ENCODE results near the gene LGR4. TPM values are rescaled to one million over a fixed set of nuclear protein-coding genes. Genes with fewer than 3 reads are reported as not detected.

Gene LGR4
- total and polyA plus RNA-seq, 2 of the 13 experiments (the other 11 are each of a cell fraction or from before 2014, with no cell fraction given), result 42.1 to 68.7 TPM

- TF ChIP-seq SRSF9 (IDR thresholded peaks at IDR 0.05; ENCODE audit: borderline replicate concordance, insufficient read depth, low read depth, low read length, poor library complexity, severe bottlenecking) (no peak), ZNF121 (CRISPR knock-in tag; IDR thresholded peaks at IDR 0.05) (no peak), TEAD2 (CRISPR knock-in tag; IDR thresholded peaks at IDR 0.05) (no peak), SMAD3 (CRISPR knock-in tag; IDR thresholded peaks at IDR 0.05) (no peak), SP5 (CRISPR knock-in tag; IDR thresholded peaks at IDR 0.05; ENCODE audit: borderline replicate concordance, low read depth) (peak; percentile 62; the same call in 1 of the 2 replicates), EHMT2 (IDR thresholded peaks at IDR 0.05; ENCODE audit: borderline replicate concordance, low read depth, low read length) (no peak), ZNF761 (CRISPR knock-in tag; conservative IDR thresholded peaks at IDR 0.05) (no peak), CREM (IDR thresholded peaks at IDR 0.05) (peak; percentile 91), CREM (CRISPR knock-in tag; IDR thresholded peaks at IDR 0.05) (no peak)
- TF ChIP-seq, protein P1, sequence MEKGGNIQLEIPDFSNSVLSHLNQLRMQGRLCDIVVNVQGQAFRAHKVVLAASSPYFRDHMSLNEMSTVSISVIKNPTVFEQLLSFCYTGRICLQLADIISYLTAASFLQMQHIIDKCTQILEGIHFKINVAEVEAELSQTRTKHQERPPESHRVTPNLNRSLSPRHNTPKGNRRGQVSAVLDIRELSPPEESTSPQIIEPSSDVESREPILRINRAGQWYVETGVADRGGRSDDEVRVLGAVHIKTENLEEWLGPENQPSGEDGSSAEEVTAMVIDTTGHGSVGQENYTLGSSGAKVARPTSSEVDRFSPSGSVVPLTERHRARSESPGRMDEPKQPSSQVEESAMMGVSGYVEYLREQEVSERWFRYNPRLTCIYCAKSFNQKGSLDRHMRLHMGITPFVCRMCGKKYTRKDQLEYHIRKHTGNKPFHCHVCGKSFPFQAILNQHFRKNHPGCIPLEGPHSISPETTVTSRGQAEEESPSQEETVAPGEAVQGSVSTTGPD (CRISPR knock-in tag; IDR thresholded peaks at IDR 0.05), result no peak
- TF ChIP-seq, protein P2, sequence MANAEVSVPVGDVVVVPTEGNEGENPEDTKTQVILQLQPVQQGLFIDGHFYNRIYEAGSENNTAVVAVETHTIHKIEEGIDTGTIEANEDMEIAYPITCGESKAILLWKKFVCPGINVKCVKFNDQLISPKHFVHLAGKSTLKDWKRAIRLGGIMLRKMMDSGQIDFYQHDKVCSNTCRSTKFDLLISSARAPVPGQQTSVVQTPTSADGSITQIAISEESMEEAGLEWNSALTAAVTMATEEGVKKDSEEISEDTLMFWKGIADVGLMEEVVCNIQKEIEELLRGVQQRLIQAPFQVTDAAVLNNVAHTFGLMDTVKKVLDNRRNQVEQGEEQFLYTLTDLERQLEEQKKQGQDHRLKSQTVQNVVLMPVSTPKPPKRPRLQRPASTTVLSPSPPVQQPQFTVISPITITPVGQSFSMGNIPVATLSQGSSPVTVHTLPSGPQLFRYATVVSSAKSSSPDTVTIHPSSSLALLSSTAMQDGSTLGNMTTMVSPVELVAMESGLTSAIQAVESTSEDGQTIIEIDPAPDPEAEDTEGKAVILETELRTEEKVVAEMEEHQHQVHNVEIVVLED (CRISPR knock-in tag; IDR thresholded peaks at IDR 0.05; ENCODE audit: borderline replicate concordance), result no peak
- TF ChIP-seq, protein P3, sequence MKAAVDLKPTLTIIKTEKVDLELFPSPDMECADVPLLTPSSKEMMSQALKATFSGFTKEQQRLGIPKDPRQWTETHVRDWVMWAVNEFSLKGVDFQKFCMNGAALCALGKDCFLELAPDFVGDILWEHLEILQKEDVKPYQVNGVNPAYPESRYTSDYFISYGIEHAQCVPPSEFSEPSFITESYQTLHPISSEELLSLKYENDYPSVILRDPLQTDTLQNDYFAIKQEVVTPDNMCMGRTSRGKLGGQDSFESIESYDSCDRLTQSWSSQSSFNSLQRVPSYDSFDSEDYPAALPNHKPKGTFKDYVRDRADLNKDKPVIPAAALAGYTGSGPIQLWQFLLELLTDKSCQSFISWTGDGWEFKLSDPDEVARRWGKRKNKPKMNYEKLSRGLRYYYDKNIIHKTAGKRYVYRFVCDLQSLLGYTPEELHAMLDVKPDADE (CRISPR knock-in tag; IDR thresholded peaks at IDR 0.05), result no peak
- TF ChIP-seq, protein P4, sequence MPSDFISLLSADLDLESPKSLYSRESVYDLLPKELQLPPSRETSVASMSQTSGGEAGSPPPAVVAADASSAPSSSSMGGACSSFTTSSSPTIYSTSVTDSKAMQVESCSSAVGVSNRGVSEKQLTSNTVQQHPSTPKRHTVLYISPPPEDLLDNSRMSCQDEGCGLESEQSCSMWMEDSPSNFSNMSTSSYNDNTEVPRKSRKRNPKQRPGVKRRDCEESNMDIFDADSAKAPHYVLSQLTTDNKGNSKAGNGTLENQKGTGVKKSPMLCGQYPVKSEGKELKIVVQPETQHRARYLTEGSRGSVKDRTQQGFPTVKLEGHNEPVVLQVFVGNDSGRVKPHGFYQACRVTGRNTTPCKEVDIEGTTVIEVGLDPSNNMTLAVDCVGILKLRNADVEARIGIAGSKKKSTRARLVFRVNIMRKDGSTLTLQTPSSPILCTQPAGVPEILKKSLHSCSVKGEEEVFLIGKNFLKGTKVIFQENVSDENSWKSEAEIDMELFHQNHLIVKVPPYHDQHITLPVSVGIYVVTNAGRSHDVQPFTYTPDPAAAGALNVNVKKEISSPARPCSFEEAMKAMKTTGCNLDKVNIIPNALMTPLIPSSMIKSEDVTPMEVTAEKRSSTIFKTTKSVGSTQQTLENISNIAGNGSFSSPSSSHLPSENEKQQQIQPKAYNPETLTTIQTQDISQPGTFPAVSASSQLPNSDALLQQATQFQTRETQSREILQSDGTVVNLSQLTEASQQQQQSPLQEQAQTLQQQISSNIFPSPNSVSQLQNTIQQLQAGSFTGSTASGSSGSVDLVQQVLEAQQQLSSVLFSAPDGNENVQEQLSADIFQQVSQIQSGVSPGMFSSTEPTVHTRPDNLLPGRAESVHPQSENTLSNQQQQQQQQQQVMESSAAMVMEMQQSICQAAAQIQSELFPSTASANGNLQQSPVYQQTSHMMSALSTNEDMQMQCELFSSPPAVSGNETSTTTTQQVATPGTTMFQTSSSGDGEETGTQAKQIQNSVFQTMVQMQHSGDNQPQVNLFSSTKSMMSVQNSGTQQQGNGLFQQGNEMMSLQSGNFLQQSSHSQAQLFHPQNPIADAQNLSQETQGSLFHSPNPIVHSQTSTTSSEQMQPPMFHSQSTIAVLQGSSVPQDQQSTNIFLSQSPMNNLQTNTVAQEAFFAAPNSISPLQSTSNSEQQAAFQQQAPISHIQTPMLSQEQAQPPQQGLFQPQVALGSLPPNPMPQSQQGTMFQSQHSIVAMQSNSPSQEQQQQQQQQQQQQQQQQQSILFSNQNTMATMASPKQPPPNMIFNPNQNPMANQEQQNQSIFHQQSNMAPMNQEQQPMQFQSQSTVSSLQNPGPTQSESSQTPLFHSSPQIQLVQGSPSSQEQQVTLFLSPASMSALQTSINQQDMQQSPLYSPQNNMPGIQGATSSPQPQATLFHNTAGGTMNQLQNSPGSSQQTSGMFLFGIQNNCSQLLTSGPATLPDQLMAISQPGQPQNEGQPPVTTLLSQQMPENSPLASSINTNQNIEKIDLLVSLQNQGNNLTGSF (CRISPR knock-in tag; IDR thresholded peaks at IDR 0.05), result no peak
- TF ChIP-seq, protein P5, sequence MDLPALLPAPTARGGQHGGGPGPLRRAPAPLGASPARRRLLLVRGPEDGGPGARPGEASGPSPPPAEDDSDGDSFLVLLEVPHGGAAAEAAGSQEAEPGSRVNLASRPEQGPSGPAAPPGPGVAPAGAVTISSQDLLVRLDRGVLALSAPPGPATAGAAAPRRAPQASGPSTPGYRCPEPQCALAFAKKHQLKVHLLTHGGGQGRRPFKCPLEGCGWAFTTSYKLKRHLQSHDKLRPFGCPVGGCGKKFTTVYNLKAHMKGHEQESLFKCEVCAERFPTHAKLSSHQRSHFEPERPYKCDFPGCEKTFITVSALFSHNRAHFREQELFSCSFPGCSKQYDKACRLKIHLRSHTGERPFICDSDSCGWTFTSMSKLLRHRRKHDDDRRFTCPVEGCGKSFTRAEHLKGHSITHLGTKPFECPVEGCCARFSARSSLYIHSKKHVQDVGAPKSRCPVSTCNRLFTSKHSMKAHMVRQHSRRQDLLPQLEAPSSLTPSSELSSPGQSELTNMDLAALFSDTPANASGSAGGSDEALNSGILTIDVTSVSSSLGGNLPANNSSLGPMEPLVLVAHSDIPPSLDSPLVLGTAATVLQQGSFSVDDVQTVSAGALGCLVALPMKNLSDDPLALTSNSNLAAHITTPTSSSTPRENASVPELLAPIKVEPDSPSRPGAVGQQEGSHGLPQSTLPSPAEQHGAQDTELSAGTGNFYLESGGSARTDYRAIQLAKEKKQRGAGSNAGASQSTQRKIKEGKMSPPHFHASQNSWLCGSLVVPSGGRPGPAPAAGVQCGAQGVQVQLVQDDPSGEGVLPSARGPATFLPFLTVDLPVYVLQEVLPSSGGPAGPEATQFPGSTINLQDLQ (CRISPR knock-in tag; IDR thresholded peaks at IDR 0.05), result no peak
- TF ChIP-seq, protein P6, sequence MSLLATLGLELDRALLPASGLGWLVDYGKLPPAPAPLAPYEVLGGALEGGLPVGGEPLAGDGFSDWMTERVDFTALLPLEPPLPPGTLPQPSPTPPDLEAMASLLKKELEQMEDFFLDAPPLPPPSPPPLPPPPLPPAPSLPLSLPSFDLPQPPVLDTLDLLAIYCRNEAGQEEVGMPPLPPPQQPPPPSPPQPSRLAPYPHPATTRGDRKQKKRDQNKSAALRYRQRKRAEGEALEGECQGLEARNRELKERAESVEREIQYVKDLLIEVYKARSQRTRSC (CRISPR knock-in tag; IDR thresholded peaks at IDR 0.05; ENCODE audit: low read depth), result no peak
Measured at GRCh38 chr11:27330633-27331270, 141.8 kb downstream of the LGR4 start (continued).

All from HepG2 (cell line).